Measurements from ENCODE around the gene SBK3.
A peak's percentile ranks its signal among the peaks of the same experiment; 100 is the strongest.

SBK3 gene

GRCh38 chr19:55519451-55520311, 25.7 kb downstream of the SBK3 start:
- no peak for TF ChIP-seq CTCF (IDR thresholded peaks at IDR 0.05; ENCODE audit: low read depth, low read length)
- peak; percentile 19 for DNase-seq (ENCODE audit: extremely low read depth, low read depth)

- TF ChIP-seq CTCF (IDR thresholded peaks at IDR 0.05; ENCODE audit: low read depth, low read length) = peak; percentile 92
- DNase-seq (ENCODE audit: extremely low read depth, low read depth) = peak; percentile 80
Measured at GRCh38 chr19:55516878-55517620, 28.3 kb downstream of the SBK3 start.

GRCh38 chr19:55508120-55508519, 37.2 kb downstream of the SBK3 start:
- TF ChIP-seq CTCF (IDR thresholded peaks at IDR 0.05; ENCODE audit: low read depth, low read length) = no peak

GRCh38 chr19:55504981-55505380, 40.4 kb downstream of the SBK3 start:
- TF ChIP-seq CTCF (IDR thresholded peaks at IDR 0.05; ENCODE audit: low read depth, low read length) = no peak
- DNase-seq (ENCODE audit: extremely low read depth, low read depth) = no peak

More at GRCh38 chr19:55508120-55508519, 37.2 kb downstream of the SBK3 start:
- no peak for DNase-seq (ENCODE audit: extremely low read depth, low read depth)

GRCh38 chr19:55504252-55504603, 41.1 kb downstream of the SBK3 start:
- DNase-seq (ENCODE audit: extremely low read depth, low read depth) = no peak
- TF ChIP-seq CTCF (IDR thresholded peaks at IDR 0.05; ENCODE audit: low read depth, low read length) = no peak

- TF ChIP-seq CTCF (IDR thresholded peaks at IDR 0.05; ENCODE audit: low read depth, low read length) = peak; percentile 93
- no peak for DNase-seq (ENCODE audit: extremely low read depth, low read depth)
Measured at GRCh38 chr19:55503502-55504251, 41.7 kb downstream of the SBK3 start.

All from AG09319 (cell line).